SH-SY5Y (cell line): ENCODE measurements around the gene PLD5.

Experiments used
- GATA2 ChIP-seq: IDR thresholded peaks from 2 replicates; pipeline ENCODE4 v1.6.1; 2011; ENCODE audit warnings: mild to moderate bottlenecking, low read depth, low read length
- GATA3 ChIP-seq: IDR thresholded peaks from 2 replicates; pipeline ENCODE4 v1.6.1; 2011; ENCODE audit warnings: low read depth, mild to moderate bottlenecking, low read length, moderate library complexity

GRCh38 chr1:242530761-242531160 is 6.3 kb upstream of the PLD5 start:
- TF ChIP-seq GATA2 (no peak), GATA3 (no peak)
